HL-60/S4 (cell line): Measurements from ENCODE around the gene LAPTM5.
"Not testable (repeated sequence)": the region's sequence is repeated elsewhere in the genome, so short reads cannot be mapped to it uniquely, and the experiment has no call there.

Experiments used
- in situ Hi-C: fragments of 300-500 bp; cut with MboI; formaldehyde crosslinking; loops from 2 replicates; pipeline ENCODE4 v1.14.3; 2022; ENCODE audit warnings: low sequenced_read_pairs

Gene LAPTM5

GRCh38 chr1:30688920-30689794 lies 68.4 kb downstream of the LAPTM5 start:
- in situ Hi-C loops: no loop called here

- in situ Hi-C loops: not testable (repeated sequence)
These were observed 69.1 kb downstream of the LAPTM5 start for GRCh38 chr1:30688516-30688915.

DNA sequence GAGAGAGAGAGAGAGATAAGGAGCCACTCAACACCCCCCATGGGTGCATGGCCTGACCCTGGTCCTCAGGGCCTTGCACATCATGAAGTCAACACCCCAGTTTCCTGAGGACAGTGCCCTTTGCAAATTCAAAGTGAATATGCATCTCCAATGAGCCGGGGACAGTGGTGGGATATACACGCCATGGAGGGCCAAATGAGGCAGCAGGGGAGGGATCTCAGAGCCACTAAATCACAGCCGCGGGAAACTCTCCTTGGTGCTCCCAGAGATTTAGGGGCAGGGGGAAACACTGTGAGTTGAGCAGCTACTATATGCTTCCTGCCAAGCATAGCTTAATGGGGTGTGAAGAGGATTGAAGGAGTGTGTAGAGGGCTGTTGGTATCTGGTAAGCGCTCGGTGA lies 69.7 kb downstream of the LAPTM5 start:
- in situ Hi-C loops: no loop called here

GRCh38 chr1:30686236-30686935 lies 71.2 kb downstream of the LAPTM5 start:
- in situ Hi-C loops: no loop called here

DNA sequence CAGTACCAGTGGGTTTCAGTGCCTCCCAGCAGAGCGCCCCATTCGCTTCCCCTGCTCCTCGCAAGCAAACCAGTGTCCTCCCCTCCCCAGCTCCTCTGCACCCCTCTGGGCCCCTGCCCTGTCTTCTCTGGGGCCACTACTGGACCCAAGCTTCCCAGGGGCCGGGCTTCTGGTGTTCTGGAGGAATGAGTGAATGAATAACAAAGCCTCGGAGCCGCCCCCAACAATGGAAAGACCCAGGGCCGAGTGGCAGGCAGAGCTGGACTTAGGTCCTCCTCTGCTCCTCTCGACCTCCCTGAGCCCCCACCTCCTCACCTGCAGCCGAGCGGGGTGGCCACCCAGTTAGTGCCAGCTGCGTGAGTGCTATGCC lies 71.8 kb downstream of the LAPTM5 start:
- in situ Hi-C loops: no loop called here

DNA sequence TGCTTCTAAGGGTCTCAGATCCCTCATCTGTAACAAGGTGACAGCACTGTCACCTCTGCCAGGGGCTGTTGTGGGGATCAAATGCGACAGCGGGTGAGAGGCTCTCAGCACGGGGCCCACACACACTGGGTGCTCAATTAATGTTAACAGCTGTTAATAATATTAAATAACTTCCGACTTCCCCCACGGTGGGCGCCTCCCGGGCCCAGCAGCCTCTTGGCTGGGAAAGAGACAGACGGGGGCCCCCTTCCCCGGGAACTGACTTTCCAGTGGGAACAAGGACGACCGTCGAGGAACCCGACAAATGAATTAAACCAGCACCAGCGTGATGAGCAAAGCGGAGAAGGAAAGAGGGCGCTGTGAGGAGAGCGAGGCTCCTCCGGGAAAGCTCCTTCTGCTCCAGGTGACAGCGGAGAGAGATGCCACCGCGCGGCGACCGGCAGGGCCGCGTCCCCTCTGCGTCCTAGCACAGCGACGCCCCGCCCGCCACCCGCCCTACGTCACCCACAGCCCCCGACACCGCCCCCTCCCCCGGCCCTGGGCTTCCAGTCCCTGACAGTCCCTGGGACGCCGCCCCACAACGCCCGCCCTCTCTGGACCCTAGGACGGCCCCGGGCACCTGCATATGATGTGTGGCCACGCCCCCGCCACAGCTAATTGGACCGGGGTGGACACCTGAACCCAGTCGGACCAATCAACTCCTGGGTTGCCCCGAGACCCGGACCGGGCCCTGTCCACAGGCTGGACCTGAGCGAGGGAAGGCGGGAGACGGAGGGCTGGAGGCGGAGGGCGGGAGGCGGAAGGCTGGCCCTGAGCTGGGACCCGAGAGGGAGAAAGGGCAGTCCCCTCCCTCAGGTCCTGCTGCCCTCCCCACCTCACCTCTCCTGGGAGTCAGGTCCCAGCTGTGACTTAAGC lies 72.4 kb downstream of the LAPTM5 start:
- in situ Hi-C loops: no loop called here

- in situ Hi-C loops: no loop called here
These were observed 73.3 kb downstream of the LAPTM5 start for GRCh38 chr1:30684259-30684658.

- in situ Hi-C loops: no loop called here
These were observed 73.9 kb downstream of the LAPTM5 start for GRCh38 chr1:30683699-30684098.
